Gastroesophageal sphincter (tissue), 3 donors: Measurements from ENCODE around the gene DND1.

Experiments
- CTCF ChIP-seq, 4 experiments: fragments of 200-600 bp in 2 of 4; fragments of 450-650 bp in 2 of 4; sonication (generic) in 1 of 4; IDR thresholded peaks; one replicate each; pipeline ENCODE4 v1.5.1; 2017 to 2019; ENCODE audit warnings: antibody characterized with exemption in 4 of 4, mild to moderate bottlenecking in 2 of 4, moderate library complexity in 2 of 4
- POLR2AphosphoS5 ChIP-seq: sonication (generic); formaldehyde crosslinking; IDR thresholded peaks from one replicate; pipeline ENCODE4 v1.6.1; 2017; ENCODE audit warnings: antibody characterized with exemption

GRCh38 chr5:140673187-140673976 is at the start of gene DND1:
- TF ChIP-seq POLR2AphosphoS5: no peak
- TF ChIP-seq CTCF (IDR thresholded peaks at IDR 0.05): no peak
